MCF 10A (cell line): ENCODE data around the gene AGT. TPM values are rescaled to one million over a fixed set of nuclear protein-coding genes. Genes with fewer than 3 reads are reported as not detected.

ENCODE experiments used
- BruUV-seq: library from RNA; stranded (reverse); fragments of 400-500 nt; replicated peaks from 2 replicates; lab custom pipeline; 2021; lab: Mats Ljungman, UMichigan
- CTCF ChIA-PET: fragments of 300-600 bp; sonication (Branson Sonifier 250); formaldehyde crosslinking; extraction: SDS; loops from one replicate; lab custom pipeline; 2021; ENCODE audit warnings: antibody characterized with exemption, inconsistent platforms; lab: Yijun Ruan, JAX
- POLR2A ChIA-PET: fragments of 300-600, 350-650 bp; sonication (Branson Sonifier 250); formaldehyde crosslinking; extraction: SDS; loops from one replicate; lab custom pipeline; 2020; ENCODE audit warnings: antibody characterized with exemption, inconsistent platforms; lab: Yijun Ruan, JAX
- DNase-seq: peaks from one replicate; pipeline ENCODE4 v3.0.0-alpha.2; 2018; ENCODE audit not compliant: unreplicated experiment
- H3K27ac Mint-ChIP-seq: one replicate; pipeline ENCODE4 v1.8.0; 2022; ENCODE audit warnings: mild to moderate bottlenecking, low read depth, mixed read lengths; ENCODE audit not compliant: unreplicated experiment
- H3K27me3 Mint-ChIP-seq: one replicate; pipeline ENCODE4 v1.8.0; 2022; ENCODE audit warnings: mixed read lengths; ENCODE audit not compliant: insufficient read depth, unreplicated experiment
- H3K36me3 Mint-ChIP-seq: one replicate; pipeline ENCODE4 v1.8.0; 2022; ENCODE audit warnings: mild to moderate bottlenecking, moderate library complexity, mixed read lengths; ENCODE audit not compliant: insufficient read depth, unreplicated experiment
- H3K4me1 Mint-ChIP-seq: one replicate; pipeline ENCODE4 v1.8.0; 2022; ENCODE audit warnings: mixed read lengths; ENCODE audit not compliant: insufficient read depth, unreplicated experiment
- H3K4me3 Mint-ChIP-seq: one replicate; pipeline ENCODE4 v1.8.0; 2022; ENCODE audit warnings: mild to moderate bottlenecking, moderate library complexity, mixed read lengths; ENCODE audit not compliant: unreplicated experiment
- H3K9me3 Mint-ChIP-seq: one replicate; pipeline ENCODE4 v1.8.0; 2022; ENCODE audit warnings: mixed read lengths; ENCODE audit not compliant: unreplicated experiment
- intact Hi-C: fragments of 100-400 bp; cut with micrococcal nuclease; formaldehyde crosslinking; loops from 2 replicates; pipeline ENCODE4 v1.14.1; 2022
- total RNA-seq: library from RNA; stranded (reverse); gene quantifications from 2 replicates; pipeline ENCODE4 v1.2.3, GENCODE V29; 2022
- TF ChIP-seq, protein P1 (sequence below): fragments of 200-600 bp; IDR thresholded peaks from one replicate; pipeline ENCODE4 v1.8.0; 2022; ENCODE audit warnings: antibody characterized with exemption, mild to moderate bottlenecking; ENCODE audit not compliant: unreplicated experiment

Gene AGT
- total RNA-seq, 1 experiment from 2014 or later = not detected

DNA sequence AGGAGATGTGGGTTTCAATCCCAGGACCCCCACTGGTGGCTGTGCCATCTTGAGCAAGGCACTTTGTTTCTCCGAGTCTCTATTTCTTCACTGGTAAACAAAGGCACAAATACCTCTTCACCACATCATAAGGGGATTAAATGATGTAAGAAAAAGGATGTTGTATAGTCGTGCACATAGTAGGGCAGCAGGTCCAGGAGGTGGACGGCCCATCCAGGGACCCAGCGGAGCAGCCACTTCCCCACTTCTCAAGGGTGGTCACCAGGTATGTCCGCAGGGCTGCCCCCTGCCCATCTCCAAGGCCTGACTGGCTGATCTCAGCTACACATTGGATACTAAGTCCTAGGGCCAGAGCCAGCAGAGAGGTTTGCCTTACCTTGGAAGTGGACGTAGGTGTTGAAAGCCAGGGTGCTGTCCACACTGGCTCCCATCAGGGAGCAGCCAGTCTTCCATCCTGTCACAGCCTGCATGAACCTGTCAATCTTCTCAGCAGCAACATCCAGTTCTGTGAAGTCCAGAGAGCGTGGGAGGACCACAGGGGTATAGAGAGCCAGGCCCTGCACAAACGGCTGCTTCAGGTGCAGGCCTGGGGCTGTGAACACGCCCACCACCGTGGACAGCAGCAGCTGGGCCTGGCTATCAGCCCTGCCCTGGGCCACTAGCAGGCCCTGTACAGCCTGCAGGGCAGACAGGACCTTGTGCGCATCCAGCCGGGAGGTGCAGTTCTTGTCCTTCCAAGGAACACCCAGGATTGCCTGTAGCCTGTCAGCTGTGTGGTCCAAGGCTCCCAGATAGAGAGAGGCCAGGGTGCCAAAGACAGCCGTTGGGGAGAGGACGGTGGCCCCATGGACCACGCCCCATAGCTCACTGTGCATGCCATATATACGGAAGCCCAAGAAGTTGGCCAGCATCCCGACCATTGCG is 4.0 kb downstream of the AGT start:
- H3K4me1 Mint-ChIP-seq = peaks cover 19% of the 10 kb centered on the region
- DNase-seq = no peak
- BruUV-seq = no TSS peak
- ChIA-PET POLR2A (no interaction called here), CTCF (interaction anchor here (1.0 kb wide), 1 partner anchor 88 kb away, joined by 4 read pairs; no protein-coding TSS in a partner anchor)
- H3K9me3 Mint-ChIP-seq = no peaks in the 10 kb centered on the region
- intact Hi-C loops = no loop called here
- H3K27ac Mint-ChIP-seq = no peak overlapping the region
- no peaks in the 10 kb centered on the region for H3K36me3 Mint-ChIP-seq
- H3K27me3 Mint-ChIP-seq = no peaks in the 10 kb centered on the region
- TF ChIP-seq, protein P1, sequence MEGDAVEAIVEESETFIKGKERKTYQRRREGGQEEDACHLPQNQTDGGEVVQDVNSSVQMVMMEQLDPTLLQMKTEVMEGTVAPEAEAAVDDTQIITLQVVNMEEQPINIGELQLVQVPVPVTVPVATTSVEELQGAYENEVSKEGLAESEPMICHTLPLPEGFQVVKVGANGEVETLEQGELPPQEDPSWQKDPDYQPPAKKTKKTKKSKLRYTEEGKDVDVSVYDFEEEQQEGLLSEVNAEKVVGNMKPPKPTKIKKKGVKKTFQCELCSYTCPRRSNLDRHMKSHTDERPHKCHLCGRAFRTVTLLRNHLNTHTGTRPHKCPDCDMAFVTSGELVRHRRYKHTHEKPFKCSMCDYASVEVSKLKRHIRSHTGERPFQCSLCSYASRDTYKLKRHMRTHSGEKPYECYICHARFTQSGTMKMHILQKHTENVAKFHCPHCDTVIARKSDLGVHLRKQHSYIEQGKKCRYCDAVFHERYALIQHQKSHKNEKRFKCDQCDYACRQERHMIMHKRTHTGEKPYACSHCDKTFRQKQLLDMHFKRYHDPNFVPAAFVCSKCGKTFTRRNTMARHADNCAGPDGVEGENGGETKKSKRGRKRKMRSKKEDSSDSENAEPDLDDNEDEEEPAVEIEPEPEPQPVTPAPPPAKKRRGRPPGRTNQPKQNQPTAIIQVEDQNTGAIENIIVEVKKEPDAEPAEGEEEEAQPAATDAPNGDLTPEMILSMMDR = no peak
- no peak overlapping the region for H3K4me3 Mint-ChIP-seq

DNA sequence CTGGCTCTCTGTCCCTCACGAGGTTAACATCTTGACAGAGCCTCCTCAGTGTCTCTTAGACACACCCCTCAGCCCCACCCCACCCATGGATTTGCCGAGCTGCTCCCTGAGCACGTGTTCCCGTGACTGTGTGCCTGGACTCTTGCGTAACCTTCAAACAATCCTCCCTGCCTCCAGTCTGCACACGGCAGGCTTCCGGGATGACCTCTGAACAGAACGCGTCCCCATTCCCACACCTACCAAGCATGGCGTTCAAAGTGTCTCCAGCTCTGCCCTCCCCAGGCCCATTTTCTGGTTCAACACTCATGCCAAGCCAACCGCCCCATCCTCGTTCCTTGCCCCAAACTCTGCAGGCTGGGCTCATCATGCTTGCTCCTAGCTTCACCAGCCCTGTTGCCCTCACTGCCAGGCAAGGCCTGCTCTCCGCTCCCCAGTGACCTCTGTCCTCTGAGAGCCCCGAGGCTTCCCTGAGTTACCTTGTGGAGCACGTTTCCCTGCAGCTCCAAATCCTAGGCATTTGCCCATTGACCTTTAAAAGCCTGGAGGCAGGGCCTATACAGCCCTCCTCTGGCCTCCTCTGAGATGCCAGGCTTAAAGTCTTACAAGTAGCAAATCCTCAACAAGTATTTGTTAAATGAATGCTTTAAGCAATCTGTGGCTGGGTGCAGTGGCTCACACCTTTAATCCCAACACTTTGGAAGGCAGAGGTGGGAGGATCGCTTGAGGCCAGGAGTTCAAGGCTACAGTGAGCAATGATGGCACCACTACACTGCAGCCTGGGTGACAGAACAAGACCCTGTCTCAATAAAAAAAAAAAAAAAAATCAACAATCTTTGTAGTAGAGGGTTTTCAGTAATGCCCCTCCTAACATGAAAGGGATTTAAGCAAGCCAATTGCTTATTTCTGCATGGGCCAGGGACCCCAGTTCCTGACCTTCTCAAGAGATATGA is 5.0 kb downstream of the AGT start:
- Mint-ChIP-seq H3K9me3 (no peaks in the 10 kb centered on the region), H3K4me1 (peaks cover 14% of the 10 kb centered on the region), H3K27ac (no peak overlapping the region), H3K36me3 (no peaks in the 10 kb centered on the region), H3K4me3 (no peak overlapping the region), H3K27me3 (no peaks in the 10 kb centered on the region)
- ChIA-PET POLR2A (interaction anchor here (0.6 kb wide), 1 partner anchor 629 kb away, joined by 3 read pairs; the partner anchor contains the start of gene SPRTN), CTCF (interaction anchor here (0.5 to 0.9 kb wide), 4 partner anchors 12 to 1439 kb away, joined by 3 to 4 read pairs (median 3); no protein-coding TSS in a partner anchor)
- TF ChIP-seq, protein P1 = no peak
- intact Hi-C loops = loop anchor here (1.0 kb wide), 1 partner anchor 26 kb away; no protein-coding TSS in a partner anchor
- DNase-seq = peak; percentile 95
- BruUV-seq = no TSS peak

DNA sequence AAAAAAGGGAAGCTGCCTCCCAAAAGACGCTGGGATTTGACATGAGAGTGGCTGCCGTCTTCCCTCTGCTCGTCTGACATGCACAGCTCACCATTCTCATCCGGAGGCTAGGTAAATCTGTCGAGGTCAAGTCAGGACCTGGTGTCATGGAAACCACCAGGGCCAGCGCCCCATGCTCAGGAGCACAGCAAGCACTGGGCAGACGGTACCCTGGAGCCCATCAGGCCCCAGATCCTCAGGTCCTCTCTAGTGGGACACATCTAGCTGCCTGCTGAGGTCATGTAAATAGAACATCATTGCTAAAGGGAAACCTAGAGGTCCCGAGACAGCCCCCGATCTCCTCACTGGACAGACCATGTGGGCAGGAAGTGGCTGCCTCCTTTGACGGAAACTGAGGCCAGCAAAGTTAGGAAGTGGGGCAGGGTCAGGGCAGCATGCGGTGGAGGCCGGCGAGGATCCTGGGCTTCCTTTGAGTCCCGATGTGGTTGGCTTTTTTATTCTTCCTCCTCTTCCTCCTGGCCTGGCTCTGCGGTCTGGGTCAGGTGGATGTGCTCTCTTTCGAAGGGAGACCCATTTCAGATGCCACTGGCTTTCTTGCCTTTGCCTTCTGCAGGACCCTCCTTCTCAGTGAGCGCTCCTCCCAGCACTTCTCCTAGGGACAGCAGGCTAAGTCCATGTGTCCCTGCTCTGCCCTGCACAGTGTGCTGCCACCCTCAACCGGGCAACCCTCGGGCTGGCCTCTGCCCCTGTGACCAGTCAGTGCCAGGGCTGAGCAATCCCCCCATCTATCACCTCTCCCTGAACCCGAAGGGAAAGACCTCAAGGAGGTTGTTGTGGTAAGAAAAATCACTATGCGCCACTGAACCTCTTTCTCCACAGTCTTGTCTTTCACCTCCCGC is 5.9 kb downstream of the AGT start:
- no peak overlapping the region for H3K4me3 Mint-ChIP-seq
- intact Hi-C loops = loop anchor here (1.0 kb wide), 1 partner anchor 25 kb away; no protein-coding TSS in a partner anchor
- H3K9me3 Mint-ChIP-seq = no peaks in the 10 kb centered on the region
- CTCF ChIA-PET = interaction anchor here (0.5 to 0.9 kb wide), 5 partner anchors 13 to 1564 kb away, joined by 3 to 4 read pairs (median 3); no protein-coding TSS in a partner anchor
- TF ChIP-seq, protein P1 = no peak
- DNase-seq = no peak
- BruUV-seq = no TSS peak
- H3K36me3 Mint-ChIP-seq = no peaks in the 10 kb centered on the region
- no peaks in the 10 kb centered on the region for H3K27me3 Mint-ChIP-seq
- peaks cover 11% of the 10 kb centered on the region for H3K4me1 Mint-ChIP-seq
- POLR2A ChIA-PET = interaction anchor here (0.6 kb wide), 1 partner anchor 630 kb away, joined by 3 read pairs; the partner anchor contains the start of gene SPRTN
- H3K27ac Mint-ChIP-seq = no peak overlapping the region
